SU-DHL-6 (cell line): ENCODE data around the gene CATSPERZ.

Experiments used
- H2AFZ ChIP-seq: fragments of 200-600 bp; sonication (generic); 2 replicates; pipeline ENCODE4 v1.6.1; 2014; ENCODE audit warnings: low read depth, mild to moderate bottlenecking, moderate library complexity, mixed read lengths, antibody characterized with exemption, low read length; ENCODE audit not compliant: severe bottlenecking
- H3F3A ChIP-seq: fragments of 200-600 bp; shearing (Covaris generic); 2 replicates; pipeline ENCODE4 v1.6.0; 2016; ENCODE audit warnings: antibody characterized with exemption, mild to moderate bottlenecking; ENCODE audit not compliant: insufficient read depth
- H3K27ac ChIP-seq: fragments of 200-600 bp; sonication (generic); 2 replicates; pipeline ENCODE4 v1.5.1; 2016; ENCODE audit warnings: low read depth, mild to moderate bottlenecking, low read length, moderate library complexity, mixed read lengths
- H3K27me3 ChIP-seq: fragments of 200-600 bp; sonication (generic), shearing (Covaris generic); 2 replicates; pipeline ENCODE4 v1.6.0; 2014; ENCODE audit warnings: mild to moderate bottlenecking, low read length
- H3K36me3 ChIP-seq: fragments of 200-600 bp; sonication (generic); 2 replicates; pipeline ENCODE4 v1.6.1; 2014; ENCODE audit warnings: mild to moderate bottlenecking, low read length, mixed read lengths
- H3K4me2 ChIP-seq: fragments of 300-600, 200-600 bp; shearing (Covaris generic), sonication (generic); 2 replicates; pipeline ENCODE4 v1.6.0; 2014; ENCODE audit warnings: low read length, low read depth, mild to moderate bottlenecking; ENCODE audit not compliant: poor library complexity, severe bottlenecking
- H3K4me3 ChIP-seq: fragments of 200-600 bp; sonication (generic); 2 replicates; pipeline ENCODE4 v1.5.1; 2014; ENCODE audit warnings: antibody characterized with exemption, low read length, mild to moderate bottlenecking, mixed read lengths; ENCODE audit not compliant: insufficient read depth, poor library complexity, severe bottlenecking
- H3K79me2 ChIP-seq: fragments of 200-600 bp; sonication (generic); 2 replicates; pipeline ENCODE4 v1.6.1; 2014; ENCODE audit warnings: mild to moderate bottlenecking, low read length, moderate library complexity; ENCODE audit not compliant: insufficient read depth
- H3K9ac ChIP-seq: fragments of 200-600 bp; sonication (generic); 2 replicates; pipeline ENCODE4 v1.7.0; 2014; ENCODE audit warnings: mild to moderate bottlenecking, low read length
- H3K9me2 ChIP-seq: fragments of 200-600 bp; sonication (generic); replicated peaks from 2 replicates; pipeline ENCODE4 v1.6.1; 2014; ENCODE audit warnings: low read length; ENCODE audit not compliant: insufficient read depth
- H3K9me3 ChIP-seq: fragments of 200-600 bp; sonication (generic); 2 replicates; pipeline ENCODE4 v1.6.1; 2014; ENCODE audit warnings: low read length, mixed read lengths; ENCODE audit not compliant: insufficient read depth
- H4K20me1 ChIP-seq: fragments of 200-600 bp; sonication (generic); 2 replicates; pipeline ENCODE4 v1.6.1; 2014; ENCODE audit warnings: low read depth, mild to moderate bottlenecking, antibody characterized with exemption, low read length, moderate library complexity, mixed read lengths
- CTCF ChIP-seq: fragments of 200-600 bp; sonication (generic); IDR thresholded peaks from one replicate; pipeline ENCODE4 v1.5.1; 2017; ENCODE audit warnings: antibody characterized with exemption, mild to moderate bottlenecking, low read length, moderate library complexity; ENCODE audit not compliant: insufficient read depth, poor library complexity, severe bottlenecking
- EZH2phosphoT487 ChIP-seq: fragments of 200-600 bp; sonication (generic), shearing (Covaris generic); conservative IDR thresholded peaks from 2 replicates; pipeline ENCODE4 v1.6.1; 2018; ENCODE audit warnings: mild to moderate bottlenecking, antibody characterized with exemption, low read length, moderate library complexity, mixed read lengths

Gene CATSPERZ

GRCh38 chr11:64299847-64300648, at the start of gene CATSPERZ:
CATSPERZ (plus strand) TSS chr11:64300358; CDS start chr11:64300411, 53 bp downstream.
- Histone ChIP-seq H3K9me3 (no peaks in the 10 kb centered on the region), H2AFZ (no peak within 1 kb of the TSS), H4K20me1 (no peaks in the 10 kb centered on the region), H3K36me3 (no peaks in the 10 kb centered on the region), H3K9me2 (no peaks in the 10 kb centered on the region), H3K4me3 (no peak within 1 kb of the TSS), H3K9ac (no peak within 1 kb of the TSS), H3K79me2 (no peaks in the 10 kb centered on the region), H3K27me3 (no peaks in the 10 kb centered on the region), H3K4me2 (peak within 1 kb of the TSS; percentile 13), H3F3A (0 out of 2 replicates have a peak, but pooled peaks cover 4% of the 10 kb centered on the region), H3K27ac (no peak within 1 kb of the TSS)
- TF ChIP-seq CTCF (no peak), EZH2phosphoT487 (no peak)

- Histone ChIP-seq H2AFZ (no peak overlapping the region), H3K36me3 (no peaks in the 10 kb centered on the region), H3K9me2 (no peaks in the 10 kb centered on the region), H3K9me3 (no peaks in the 10 kb centered on the region), H3K9ac (peak overlapping the region; percentile 84), H3K27ac (no peak overlapping the region), H3K79me2 (peaks cover 16% of the 10 kb centered on the region), H3K4me3 (peak overlapping the region; percentile 26), H4K20me1 (no peaks in the 10 kb centered on the region), H3F3A (peaks cover 19% of the 10 kb centered on the region), H3K4me2 (peak overlapping the region; percentile 97), H3K27me3 (no peaks in the 10 kb centered on the region)
- TF ChIP-seq CTCF (no peak), EZH2phosphoT487 (no peak)
Observed at GRCh38 chr11:64250415-64251015, 49.6 kb upstream of the CATSPERZ start.

- peak within 1 kb of the TSS; percentile 21 for H3K27ac ChIP-seq
- peak within 1 kb of the TSS; percentile 84 for H3K9ac ChIP-seq
- no peaks in the 10 kb centered on the region for H3K9me3 ChIP-seq
- H3K27me3 ChIP-seq: no peaks in the 10 kb centered on the region
- peaks cover 14% of the 10 kb centered on the region; the same call in 1 of the 2 replicates for H3F3A ChIP-seq
- peak within 1 kb of the TSS; percentile 86 for H2AFZ ChIP-seq
- H3K36me3 ChIP-seq: no peaks in the 10 kb centered on the region
- peak within 1 kb of the TSS; percentile 97 for H3K4me2 ChIP-seq
- peaks cover 9% of the 10 kb centered on the region; the same call in 1 of the 2 replicates for H3K79me2 ChIP-seq
- peak within 1 kb of the TSS; percentile 88 for H3K4me3 ChIP-seq
- TF ChIP-seq EZH2phosphoT487 (no peak), CTCF (peak; percentile 59)
- no peaks in the 10 kb centered on the region for H3K9me2 ChIP-seq
- H4K20me1 ChIP-seq: no peaks in the 10 kb centered on the region
Observed at GRCh38 chr11:64251016-64251752, 49.0 kb upstream of the CATSPERZ start, which contains the start of gene PLCB3. PLCB3 (plus strand) TSS chr11:64251530; CDS start chr11:64251650, 120 bp downstream.
